Vagina (tissue), 2 donors: ENCODE data around the gene AP3M1.

Source experiments
- POLR2AphosphoS5 ChIP-seq, 2 donors: sonication (generic); formaldehyde crosslinking; IDR thresholded peaks; one replicate each; pipeline ENCODE4 v1.9.0; 2017; ENCODE audit warnings: antibody characterized with exemption in 2 of 2, mild to moderate bottlenecking in 2 of 2, low read depth in 1 of 2; ENCODE audit not compliant: insufficient read depth in 1 of 2
- TF ChIP-seq, protein P1 (sequence below), 3 experiments: fragments of 450-650 bp in 2 of 3; fragments of 200-600 bp in 1 of 3; sonication (generic) in 1 of 3; IDR thresholded peaks; one replicate each; pipeline ENCODE4 v1.5.1; 2017 to 2019; ENCODE audit warnings: antibody characterized with exemption in 3 of 3, mild to moderate bottlenecking in 2 of 3, moderate library complexity in 2 of 3

GRCh38 chr10:74086317-74086716, 64.3 kb downstream of the AP3M1 start:
- TF ChIP-seq POLR2AphosphoS5 (IDR thresholded peaks at IDR 0.05; ENCODE audit: insufficient read depth in 1 of 2, low read depth in 1 of 2): no peak
- TF ChIP-seq, protein P1, sequence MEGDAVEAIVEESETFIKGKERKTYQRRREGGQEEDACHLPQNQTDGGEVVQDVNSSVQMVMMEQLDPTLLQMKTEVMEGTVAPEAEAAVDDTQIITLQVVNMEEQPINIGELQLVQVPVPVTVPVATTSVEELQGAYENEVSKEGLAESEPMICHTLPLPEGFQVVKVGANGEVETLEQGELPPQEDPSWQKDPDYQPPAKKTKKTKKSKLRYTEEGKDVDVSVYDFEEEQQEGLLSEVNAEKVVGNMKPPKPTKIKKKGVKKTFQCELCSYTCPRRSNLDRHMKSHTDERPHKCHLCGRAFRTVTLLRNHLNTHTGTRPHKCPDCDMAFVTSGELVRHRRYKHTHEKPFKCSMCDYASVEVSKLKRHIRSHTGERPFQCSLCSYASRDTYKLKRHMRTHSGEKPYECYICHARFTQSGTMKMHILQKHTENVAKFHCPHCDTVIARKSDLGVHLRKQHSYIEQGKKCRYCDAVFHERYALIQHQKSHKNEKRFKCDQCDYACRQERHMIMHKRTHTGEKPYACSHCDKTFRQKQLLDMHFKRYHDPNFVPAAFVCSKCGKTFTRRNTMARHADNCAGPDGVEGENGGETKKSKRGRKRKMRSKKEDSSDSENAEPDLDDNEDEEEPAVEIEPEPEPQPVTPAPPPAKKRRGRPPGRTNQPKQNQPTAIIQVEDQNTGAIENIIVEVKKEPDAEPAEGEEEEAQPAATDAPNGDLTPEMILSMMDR (IDR thresholded peaks at IDR 0.05): no peak
